Measurements from ENCODE around the gene F5. TPM values are rescaled to one million over a fixed set of nuclear protein-coding genes. Genes with fewer than 3 reads are reported as not detected.

F5 gene
- total and polyA plus RNA-seq, 2 of the 13 experiments (the other 11 are each of a cell fraction or from before 2014, with no cell fraction given), result 38.3 to 64.0 TPM

DNA sequence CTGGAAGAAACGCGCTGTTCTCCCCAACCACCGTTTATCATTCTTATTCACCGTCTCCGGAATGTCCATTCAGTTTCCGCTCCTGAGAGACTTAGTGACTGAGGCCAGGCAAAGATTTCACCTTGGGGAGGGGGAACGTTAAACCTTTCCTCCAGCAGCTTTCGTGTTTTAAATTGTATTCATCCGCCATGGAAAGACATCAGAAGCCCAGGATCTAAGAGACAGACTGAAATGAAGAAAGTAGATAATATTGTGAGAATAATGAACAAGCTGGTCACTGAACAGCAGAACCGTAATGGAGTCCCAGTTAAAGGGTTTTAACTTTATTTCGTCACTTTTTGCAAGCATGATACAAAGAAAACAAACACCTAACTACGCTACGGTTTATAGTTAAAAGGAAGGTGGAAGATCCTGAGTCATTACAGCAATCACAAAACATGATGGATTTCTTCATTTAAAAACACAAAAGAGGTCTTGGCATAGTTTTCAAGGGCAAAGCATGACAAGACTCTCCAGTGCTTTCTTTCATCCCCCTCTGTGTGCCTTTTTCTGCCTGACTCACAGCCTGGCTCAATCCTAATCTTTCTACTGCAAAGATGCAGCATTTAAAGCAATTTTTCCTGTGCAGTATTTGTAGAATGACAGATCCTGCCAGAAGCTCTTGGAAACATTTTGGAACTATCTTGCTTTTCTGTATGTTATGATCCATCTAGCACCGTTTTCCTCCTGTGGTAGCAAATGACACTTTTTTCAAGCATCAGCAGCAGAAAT is 99.8 kb downstream of the F5 start (continued):
- TF ChIP-seq, protein P1, sequence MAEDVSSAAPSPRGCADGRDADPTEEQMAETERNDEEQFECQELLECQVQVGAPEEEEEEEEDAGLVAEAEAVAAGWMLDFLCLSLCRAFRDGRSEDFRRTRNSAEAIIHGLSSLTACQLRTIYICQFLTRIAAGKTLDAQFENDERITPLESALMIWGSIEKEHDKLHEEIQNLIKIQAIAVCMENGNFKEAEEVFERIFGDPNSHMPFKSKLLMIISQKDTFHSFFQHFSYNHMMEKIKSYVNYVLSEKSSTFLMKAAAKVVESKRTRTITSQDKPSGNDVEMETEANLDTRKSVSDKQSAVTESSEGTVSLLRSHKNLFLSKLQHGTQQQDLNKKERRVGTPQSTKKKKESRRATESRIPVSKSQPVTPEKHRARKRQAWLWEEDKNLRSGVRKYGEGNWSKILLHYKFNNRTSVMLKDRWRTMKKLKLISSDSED (CRISPR knock-in tag; IDR thresholded peaks at IDR 0.05), result no peak
- TF ChIP-seq FOXJ3 (CRISPR knock-in tag; IDR thresholded peaks at IDR 0.05; ENCODE audit: borderline replicate concordance), result no peak
- peak; percentile 5 for TF ChIP-seq SKI (IDR thresholded peaks at IDR 0.05; ENCODE audit: partially characterized antibody)
- peak; percentile 58 for TF ChIP-seq ASH2L (IDR thresholded peaks at IDR 0.05; ENCODE audit: insufficient read length, low read depth, low read length)
- TF ChIP-seq JDP2 (CRISPR knock-in tag; IDR thresholded peaks at IDR 0.05; ENCODE audit: borderline replicate concordance), result no peak
- TF ChIP-seq POLR2AphosphoS2 (IDR thresholded peaks at IDR 0.05; ENCODE audit: low read depth, low read length), result no peak
- TF ChIP-seq ZNF883 (CRISPR knock-in tag; IDR thresholded peaks at IDR 0.05; ENCODE audit: not compliant biosample characterization), result no peak
- TF ChIP-seq, protein P2, sequence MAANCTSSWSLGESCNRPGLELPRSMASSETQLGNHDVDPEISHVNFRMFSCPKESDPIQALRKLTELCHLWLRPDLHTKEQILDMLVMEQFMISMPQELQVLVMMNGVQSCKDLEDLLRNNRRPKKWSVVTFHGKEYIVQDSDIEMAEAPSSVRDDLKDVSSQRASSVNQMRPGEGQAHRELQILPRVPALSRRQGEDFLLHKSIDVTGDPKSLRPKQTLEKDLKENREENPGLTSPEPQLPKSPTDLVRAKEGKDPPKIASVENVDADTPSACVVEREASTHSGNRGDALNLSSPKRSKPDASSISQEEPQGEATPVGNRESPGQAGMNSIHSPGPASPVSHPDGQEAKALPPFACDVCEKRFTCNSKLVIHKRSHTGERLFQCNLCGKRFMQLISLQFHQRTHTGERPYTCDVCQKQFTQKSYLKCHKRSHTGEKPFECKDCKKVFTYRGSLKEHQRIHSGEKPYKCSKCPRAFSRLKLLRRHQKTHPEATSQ (CRISPR knock-in tag; IDR thresholded peaks at IDR 0.05; ENCODE audit: borderline replicate concordance), result 0 out of 2 replicates have a peak, but pooled peaks have one; percentile 2
- no peak for TF ChIP-seq PHB2 (IDR thresholded peaks at IDR 0.05; ENCODE audit: partially characterized antibody)
- TF ChIP-seq, protein P3, sequence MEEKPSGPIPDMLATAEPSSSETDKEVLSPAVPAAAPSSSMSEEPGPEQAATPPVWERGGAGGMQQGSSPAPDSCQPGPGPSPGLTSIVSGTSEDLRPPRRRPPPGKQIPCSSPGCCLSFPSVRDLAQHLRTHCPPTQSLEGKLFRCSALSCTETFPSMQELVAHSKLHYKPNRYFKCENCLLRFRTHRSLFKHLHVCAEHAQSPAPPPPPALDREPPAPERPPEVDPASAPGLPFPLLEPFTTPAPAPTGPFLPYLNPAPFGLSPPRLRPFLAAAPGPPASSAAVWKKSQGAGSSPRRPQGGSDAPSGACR (CRISPR knock-in tag; IDR thresholded peaks at IDR 0.05), result no peak
- no peak for TF ChIP-seq NFYB (CRISPR knock-in tag; IDR thresholded peaks at IDR 0.05)
- no peak; the same call in 1 of the 2 replicates for TF ChIP-seq BRCA1 (CRISPR knock-in tag; IDR thresholded peaks at IDR 0.05)
- no peak for TF ChIP-seq SALL1 (CRISPR knock-in tag; IDR thresholded peaks at IDR 0.05)
- TF ChIP-seq ZSCAN22 (CRISPR knock-in tag; IDR thresholded peaks at IDR 0.05), result no peak
- TF ChIP-seq ARHGAP35 (CRISPR knock-in tag; IDR thresholded peaks at IDR 0.05; ENCODE audit: borderline replicate concordance), result no peak
- TF ChIP-seq, protein P4, sequence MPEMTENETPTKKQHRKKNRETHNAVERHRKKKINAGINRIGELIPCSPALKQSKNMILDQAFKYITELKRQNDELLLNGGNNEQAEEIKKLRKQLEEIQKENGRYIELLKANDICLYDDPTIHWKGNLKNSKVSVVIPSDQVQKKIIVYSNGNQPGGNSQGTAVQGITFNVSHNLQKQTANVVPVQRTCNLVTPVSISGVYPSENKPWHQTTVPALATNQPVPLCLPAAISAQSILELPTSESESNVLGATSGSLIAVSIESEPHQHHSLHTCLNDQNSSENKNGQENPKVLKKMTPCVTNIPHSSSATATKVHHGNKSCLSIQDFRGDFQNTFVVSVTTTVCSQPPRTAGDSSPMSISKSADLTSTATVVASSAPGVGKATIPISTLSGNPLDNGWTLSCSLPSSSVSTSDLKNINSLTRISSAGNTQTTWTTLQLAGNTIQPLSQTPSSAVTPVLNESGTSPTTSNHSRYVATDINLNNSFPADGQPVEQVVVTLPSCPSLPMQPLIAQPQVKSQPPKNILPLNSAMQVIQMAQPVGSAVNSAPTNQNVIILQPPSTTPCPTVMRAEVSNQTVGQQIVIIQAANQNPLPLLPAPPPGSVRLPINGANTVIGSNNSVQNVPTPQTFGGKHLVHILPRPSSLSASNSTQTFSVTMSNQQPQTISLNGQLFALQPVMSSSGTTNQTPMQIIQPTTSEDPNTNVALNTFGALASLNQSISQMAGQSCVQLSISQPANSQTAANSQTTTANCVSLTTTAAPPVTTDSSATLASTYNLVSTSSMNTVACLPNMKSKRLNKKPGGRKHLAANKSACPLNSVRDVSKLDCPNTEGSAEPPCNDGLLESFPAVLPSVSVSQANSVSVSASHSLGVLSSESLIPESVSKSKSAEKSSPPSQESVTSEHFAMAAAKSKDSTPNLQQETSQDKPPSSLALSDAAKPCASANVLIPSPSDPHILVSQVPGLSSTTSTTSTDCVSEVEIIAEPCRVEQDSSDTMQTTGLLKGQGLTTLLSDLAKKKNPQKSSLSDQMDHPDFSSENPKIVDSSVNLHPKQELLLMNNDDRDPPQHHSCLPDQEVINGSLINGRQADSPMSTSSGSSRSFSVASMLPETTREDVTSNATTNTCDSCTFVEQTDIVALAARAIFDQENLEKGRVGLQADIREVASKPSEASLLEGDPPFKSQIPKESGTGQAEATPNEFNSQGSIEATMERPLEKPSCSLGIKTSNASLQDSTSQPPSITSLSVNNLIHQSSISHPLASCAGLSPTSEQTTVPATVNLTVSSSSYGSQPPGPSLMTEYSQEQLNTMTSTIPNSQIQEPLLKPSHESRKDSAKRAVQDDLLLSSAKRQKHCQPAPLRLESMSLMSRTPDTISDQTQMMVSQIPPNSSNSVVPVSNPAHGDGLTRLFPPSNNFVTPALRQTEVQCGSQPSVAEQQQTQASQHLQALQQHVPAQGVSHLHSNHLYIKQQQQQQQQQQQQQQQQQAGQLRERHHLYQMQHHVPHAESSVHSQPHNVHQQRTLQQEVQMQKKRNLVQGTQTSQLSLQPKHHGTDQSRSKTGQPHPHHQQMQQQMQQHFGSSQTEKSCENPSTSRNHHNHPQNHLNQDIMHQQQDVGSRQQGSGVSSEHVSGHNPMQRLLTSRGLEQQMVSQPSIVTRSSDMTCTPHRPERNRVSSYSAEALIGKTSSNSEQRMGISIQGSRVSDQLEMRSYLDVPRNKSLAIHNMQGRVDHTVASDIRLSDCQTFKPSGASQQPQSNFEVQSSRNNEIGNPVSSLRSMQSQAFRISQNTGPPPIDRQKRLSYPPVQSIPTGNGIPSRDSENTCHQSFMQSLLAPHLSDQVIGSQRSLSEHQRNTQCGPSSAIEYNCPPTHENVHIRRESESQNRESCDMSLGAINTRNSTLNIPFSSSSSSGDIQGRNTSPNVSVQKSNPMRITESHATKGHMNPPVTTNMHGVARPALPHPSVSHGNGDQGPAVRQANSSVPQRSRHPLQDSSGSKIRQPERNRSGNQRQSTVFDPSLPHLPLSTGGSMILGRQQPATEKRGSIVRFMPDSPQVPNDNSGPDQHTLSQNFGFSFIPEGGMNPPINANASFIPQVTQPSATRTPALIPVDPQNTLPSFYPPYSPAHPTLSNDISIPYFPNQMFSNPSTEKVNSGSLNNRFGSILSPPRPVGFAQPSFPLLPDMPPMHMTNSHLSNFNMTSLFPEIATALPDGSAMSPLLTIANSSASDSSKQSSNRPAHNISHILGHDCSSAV (CRISPR knock-in tag; IDR thresholded peaks at IDR 0.05; ENCODE audit: borderline replicate concordance), result no peak
- TF ChIP-seq NCOA1 (CRISPR knock-in tag; IDR thresholded peaks at IDR 0.05), result no peak
- TF ChIP-seq MIXL1 (CRISPR knock-in tag; IDR thresholded peaks at IDR 0.05), result no peak

All from HepG2 (cell line).